Measurements from ENCODE around the gene PAK1.

DNA sequence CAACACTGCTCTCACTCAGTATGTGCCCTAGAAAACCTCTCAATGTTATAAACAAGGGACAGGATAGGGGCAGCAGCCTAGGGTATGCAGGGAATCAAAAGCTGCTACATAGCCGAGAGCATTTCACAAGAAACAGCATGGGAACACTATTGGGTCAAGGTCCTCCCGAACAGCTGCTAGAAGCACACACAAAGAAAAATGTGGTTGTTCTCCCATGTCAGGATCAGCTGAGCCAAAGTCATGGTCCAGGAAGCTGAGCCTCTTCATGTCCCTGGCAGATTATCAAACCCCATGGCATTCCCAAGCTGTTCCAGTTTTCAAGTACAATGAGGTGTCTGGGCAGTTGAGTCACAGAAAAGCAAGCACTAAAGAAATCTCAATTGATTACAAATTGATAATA is 151.4 kb downstream of the PAK1 start:
- TF ChIP-seq, protein P1, sequence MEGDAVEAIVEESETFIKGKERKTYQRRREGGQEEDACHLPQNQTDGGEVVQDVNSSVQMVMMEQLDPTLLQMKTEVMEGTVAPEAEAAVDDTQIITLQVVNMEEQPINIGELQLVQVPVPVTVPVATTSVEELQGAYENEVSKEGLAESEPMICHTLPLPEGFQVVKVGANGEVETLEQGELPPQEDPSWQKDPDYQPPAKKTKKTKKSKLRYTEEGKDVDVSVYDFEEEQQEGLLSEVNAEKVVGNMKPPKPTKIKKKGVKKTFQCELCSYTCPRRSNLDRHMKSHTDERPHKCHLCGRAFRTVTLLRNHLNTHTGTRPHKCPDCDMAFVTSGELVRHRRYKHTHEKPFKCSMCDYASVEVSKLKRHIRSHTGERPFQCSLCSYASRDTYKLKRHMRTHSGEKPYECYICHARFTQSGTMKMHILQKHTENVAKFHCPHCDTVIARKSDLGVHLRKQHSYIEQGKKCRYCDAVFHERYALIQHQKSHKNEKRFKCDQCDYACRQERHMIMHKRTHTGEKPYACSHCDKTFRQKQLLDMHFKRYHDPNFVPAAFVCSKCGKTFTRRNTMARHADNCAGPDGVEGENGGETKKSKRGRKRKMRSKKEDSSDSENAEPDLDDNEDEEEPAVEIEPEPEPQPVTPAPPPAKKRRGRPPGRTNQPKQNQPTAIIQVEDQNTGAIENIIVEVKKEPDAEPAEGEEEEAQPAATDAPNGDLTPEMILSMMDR (IDR thresholded peaks at IDR 0.05): no peak
- TF ChIP-seq POLR2A (IDR thresholded peaks at IDR 0.05): no peak
